Stimulated activated CD4-positive, alpha-beta T cell treated with anti-CD3 and anti-CD28 coated beads, Interleukin-4, amount 100 ng/mL, for 24 hours (primary cell): ENCODE results near the gene SPATA9.
A peak's percentile ranks its signal among the peaks of the same experiment; 100 is the strongest.
"Not testable (repeated sequence)": the region's sequence is repeated elsewhere in the genome, so short reads cannot be mapped to it uniquely, and the experiment has no call there.

Source experiments
- DNase-seq: peaks from one replicate; pipeline ENCODE4 v3.0.0-alpha.2; 2020

Gene SPATA9

DNA sequence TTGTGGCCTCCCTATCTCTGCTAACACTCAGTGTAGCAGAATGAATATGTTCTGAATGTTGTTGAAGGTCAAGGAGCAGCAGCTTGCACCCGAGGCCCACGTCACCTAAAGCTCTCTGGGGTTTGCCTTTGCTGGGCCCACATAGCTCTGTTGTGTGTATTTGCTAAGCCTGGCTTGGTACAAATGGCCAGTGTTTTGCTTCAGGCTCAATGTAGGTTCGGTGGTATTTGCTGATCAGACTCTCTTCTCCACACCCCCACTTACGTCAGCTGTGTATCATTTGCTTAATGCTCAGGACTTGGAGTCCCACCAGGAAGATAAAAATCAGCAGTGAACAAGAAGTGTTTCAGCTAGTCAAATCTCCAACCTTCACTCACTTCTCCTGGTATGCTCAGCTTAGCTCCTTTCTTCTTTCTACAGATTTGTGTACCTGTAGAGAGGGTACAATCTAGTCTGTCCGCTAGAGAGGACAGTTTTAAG lies 41.0 kb downstream of the SPATA9 start:
- no peak for DNase-seq

DNA sequence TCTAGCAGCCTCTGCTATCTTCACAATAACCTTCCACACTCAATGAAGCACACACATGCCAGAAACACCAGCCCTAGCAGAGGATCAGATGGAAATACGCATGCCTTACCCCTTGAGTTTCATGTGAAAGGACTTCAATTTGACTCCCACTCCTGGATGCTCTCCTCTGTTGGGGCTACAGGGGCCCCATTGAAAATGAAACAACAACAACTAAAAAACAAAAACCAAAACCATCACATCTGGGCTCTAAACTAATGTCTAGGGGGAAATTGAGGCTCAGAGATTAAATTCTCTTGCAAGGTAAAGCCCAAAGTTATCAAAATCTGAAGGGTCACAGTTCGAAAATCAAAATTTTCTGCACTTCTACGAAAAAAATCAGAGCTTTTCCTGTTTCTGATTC lies 44.2 kb downstream of the SPATA9 start:
- no peak for DNase-seq

DNA sequence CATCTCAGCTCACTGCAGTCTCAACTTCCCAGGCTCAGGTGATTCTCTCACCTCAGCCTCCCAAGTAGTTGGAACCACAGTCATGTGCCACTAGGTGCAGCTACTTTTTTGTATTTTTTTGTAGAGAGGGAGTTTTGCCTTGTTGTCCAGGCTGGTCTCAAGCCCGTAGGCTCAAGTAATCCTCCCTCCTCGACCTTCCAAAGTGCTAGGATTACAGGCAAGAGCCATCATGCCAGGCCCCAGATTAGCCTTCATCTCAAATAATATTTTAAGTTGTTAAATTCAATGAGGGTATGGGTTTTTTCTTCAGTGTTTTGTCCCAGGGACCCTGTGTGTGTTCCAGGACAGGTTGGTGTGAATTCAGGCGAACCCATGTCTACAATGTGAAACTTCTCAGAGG lies 48.7 kb downstream of the SPATA9 start:
- DNase-seq = no peak

DNA sequence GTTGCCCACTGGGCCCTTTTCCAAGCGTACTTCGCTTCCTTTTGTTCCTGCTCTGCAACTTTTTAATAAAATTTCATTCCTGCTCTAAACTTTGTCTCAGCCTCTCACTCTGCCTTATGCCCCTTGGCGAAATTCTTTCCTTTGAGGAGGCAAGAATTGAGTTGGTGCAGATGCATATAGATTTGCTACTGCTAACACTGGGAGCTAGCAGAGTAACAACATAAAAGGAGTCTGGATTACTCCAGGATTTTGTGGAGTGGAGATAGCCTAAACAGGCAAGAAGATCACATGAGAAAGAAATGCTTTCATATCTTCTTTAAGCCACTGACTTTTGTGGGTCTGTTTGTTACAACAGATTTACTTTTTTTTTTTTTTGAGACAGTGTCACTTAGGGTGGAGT lies 49.1 kb downstream of the SPATA9 start:
- DNase-seq = no peak

DNA sequence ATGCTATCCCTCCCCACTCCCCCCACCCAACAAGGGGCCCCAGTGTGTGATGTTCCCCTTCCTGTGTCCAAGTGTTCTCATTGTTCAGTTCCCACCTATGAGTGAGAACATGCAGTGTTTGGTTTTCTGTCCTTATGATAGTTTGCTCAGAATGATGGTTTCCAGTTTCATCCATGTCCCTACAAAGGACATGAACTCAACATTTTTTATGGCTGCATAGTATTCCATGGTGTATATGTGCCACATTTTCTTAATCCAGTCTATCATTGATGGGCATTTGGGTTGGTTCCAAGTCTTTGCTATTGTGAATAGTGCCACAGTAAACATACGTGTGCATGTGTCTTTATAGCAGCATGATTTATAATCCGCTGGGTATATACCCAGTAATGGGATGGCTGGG lies 49.8 kb downstream of the SPATA9 start:
- not testable (repeated sequence) for DNase-seq

DNA sequence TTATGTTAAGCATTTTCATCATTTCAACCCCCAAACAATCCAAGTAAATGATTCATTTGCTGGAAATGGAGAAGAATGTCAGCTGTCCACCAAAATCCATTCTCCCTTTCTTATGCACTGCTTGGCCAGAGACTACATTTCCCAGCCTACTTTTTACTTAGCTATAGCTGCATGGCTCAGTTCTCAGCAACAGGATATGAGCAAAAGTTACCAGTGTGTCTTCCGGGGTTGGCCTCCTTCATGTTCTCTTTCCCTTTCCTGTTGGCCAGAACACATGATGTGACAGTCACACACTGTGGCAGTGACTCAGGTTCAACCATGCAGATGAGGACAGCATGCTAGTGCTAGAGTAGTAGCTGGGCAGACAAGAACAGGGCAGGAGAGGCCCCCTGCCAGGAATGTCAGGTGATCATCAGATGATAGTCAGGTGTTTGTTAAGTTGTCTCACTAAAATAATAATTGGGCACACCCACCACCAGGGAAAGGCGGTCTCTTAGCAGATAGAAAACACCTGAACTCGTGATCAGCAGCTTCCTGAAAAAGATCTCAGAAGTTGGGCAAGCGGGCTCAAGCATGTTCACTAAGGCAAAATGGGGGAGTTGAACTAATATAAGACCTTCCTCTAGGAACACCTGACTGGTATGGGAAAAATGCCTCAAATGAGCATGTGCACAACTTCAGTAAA lies 50.7 kb downstream of the SPATA9 start:
- peak; percentile 83 for DNase-seq

DNA sequence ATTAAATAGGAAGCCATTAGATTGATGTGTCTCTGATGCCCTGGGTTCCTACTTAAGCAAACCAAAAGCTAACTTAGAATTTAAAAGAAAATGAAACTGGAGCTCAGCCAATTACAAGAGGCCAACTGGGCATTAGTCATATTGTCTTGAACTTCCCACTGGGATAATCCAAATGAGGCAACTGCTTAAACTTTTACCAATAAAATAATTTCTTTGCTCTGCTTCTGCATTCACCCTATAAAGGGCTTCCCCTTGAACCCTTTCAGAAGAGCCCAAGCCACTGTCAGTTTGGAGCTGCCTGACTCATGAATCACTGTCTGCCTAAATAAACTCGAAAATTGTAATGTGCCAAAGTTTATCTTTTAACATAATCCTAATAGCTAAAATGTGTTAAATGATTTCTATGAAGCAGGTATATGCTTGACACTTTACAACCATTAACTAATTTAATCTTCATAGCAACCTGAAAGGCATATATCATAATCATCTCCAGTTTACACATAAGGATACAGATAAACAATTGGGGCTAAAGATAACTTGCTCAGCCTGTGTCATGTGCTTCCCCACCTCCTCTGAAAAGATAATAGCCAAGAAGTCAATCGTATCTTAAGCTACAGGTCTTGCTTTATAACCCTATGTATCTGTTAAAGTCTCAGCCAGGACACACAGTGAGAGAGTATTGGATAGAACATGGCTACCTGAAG lies 51.4 kb downstream of the SPATA9 start:
- no peak for DNase-seq

DNA sequence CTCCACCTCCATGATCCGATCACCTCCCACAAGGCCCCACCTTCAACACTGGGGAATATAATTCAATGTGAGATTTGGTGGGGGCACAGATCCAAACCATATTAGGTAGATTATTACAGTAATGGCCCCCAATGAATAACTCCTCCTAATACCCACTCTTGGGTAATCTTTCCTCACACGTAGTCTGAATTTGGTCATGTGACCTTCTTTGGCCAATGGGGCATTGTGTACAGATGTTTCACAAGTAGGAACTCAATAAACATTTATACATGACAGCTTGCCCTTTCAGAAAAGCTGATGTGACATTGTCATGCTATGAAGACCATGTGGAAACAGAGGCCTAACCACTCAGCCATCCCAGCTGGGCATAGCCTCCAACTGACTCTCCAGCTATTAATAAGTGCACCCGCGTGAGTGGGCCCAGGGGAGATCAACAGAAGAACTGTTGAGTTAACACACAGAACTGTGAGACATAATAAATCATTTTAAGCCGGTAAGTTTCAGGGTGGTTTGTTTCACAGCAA lies 52.3 kb downstream of the SPATA9 start:
- no peak for DNase-seq

DNA sequence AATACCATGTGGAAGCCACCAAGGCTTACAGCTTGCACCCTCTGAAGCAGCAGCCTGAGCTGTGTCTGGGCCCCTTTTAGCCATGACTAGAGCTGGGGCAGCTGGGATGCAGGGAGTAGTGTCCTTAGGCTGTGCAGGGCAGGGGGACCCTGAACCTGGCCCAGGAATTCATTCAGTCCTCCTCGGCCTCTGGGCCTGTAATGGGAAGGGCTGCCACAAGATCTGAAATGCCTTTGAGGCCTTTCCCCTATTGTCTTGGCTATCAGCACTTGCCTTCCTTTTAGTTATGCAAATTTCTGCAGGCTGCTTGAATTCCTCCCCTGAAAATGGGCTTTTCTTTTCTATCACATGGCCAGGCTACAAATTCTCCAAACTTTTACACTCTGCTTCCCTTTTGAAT lies 53.9 kb downstream of the SPATA9 start:
- no peak for DNase-seq

DNA sequence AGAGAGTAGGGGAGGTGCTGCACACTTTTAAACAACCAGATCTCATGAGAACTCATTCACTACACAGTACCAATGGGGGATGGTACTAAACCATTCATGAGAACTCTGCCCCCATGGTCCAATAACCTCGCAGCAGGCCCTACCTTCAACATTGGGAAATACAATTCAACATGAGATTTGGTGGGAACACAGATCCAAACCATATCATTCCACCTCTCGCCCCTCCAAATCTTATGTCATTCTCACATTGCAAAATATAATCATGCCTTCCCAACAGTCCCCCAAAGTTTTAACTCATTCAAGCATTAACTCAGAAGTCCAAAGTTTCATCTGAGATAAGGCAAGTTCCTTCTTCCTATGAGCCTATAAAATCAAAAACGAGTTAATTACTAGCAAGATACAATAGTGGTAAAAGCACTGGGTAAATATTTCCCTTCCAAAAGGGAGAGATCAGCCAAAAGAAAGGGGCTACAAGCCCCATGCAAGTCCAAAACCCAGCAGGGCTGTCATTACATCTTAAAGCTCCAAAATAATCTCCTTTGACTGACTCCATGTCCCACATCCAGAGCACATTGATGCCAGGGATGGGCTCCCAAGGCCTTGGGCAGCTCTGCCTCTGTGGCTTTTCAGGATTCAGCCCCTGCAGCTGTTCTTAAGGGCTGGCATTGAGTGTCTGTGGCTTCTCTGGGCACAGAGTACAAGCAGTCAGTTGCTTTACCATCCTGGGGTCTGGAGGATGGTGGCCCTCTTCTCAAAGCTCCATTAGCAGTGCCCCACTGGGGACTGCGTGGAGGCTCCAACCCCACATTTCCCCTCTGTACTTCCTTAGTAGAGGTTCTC lies 54.6 kb downstream of the SPATA9 start:
- DNase-seq = no peak

DNA sequence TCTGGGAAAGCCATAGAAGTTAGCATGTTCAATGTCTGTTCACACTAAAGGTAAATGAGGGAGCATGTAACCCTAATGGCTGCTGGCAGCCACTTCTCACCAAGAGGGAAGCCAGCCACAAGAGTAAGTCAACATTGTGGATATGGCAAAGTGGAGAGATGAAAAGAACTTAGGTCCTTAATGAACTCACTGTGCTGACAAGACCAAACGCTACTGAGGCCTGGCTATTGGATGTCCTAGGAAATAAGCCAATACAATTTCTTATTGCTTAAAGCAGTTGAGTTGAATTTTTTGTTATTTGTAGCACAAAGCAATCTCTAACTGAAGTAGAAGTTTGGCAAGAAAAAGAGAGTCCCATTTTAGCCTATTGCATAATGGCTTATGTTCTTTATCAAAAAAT lies 56.1 kb downstream of the SPATA9 start:
- DNase-seq = no peak

DNA sequence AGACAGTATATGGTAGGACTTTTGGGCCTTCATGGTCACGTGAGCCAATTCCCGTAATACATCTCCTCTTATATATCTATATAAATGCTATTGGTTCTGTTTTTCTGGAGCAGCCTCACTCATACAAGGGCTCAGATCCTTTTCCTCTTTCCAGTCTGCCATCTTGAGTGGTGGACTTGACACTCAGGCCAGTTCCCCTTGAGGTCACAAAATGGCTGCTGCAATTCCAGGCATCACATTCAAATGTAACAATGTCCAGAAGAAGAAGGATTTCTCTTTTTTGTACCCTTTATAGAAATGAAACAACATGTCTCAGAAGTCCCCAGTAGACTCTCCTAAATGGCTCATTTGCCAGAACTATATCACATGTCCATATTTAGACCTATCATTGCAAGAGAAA lies 58.4 kb downstream of the SPATA9 start:
- no peak for DNase-seq

DNA sequence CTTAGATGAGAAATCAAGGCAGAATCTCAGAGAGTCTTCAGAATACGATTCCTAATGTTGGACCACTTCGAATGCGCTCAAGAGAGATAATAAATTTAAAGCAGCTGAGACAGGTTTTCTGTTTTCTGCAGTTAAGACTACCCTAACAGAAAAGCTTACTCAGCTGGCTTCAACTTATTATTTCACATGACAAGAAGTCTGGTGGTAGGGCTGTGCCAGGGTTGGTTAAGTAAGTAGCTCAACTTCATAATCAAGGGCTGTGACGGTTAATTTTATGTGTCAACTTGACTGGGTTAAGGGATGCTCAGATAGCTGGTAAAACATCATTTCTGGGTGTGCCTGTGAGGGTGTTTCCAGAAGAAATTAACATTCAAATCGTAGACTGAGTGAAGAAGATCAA lies 59.1 kb downstream of the SPATA9 start:
- DNase-seq = no peak

DNA sequence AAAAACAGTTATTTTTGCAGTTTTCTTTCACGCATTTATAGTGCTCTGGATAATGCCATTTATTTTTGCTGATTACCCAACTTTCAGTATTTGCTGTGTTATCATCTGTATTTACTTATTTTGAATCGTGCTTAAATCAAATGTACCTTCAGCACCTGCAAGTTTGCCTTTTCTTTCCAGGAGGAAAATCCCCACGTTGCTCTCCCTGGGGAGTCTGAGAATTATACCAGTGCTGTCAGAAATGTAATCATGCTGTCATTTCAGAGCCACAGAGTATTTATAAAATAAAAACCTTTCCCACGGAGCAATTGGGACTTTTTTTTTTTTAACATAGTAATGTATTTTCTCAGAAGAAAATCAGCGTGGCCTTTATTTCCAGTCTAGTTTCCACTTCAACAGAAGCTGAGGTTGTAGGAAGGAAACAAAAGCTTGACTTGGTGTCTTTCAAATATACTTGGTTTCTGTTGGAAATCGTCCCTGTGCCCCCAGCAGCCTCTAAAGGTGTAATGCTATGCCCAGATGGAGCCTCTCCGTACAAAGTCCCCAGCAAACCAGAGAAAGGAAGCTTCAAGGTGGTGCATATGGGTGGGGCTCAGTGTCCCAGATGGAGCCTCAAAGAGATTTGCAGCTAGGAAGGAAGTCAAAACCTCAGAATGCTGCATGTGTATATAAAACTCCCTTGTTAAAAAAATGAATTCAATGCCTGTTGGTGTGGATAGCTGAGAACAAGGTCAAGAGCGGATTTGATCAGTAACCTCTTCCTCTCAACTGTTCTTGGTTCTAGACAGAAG lies 60.8 kb downstream of the SPATA9 start:
- DNase-seq = peak; percentile 10

DNA sequence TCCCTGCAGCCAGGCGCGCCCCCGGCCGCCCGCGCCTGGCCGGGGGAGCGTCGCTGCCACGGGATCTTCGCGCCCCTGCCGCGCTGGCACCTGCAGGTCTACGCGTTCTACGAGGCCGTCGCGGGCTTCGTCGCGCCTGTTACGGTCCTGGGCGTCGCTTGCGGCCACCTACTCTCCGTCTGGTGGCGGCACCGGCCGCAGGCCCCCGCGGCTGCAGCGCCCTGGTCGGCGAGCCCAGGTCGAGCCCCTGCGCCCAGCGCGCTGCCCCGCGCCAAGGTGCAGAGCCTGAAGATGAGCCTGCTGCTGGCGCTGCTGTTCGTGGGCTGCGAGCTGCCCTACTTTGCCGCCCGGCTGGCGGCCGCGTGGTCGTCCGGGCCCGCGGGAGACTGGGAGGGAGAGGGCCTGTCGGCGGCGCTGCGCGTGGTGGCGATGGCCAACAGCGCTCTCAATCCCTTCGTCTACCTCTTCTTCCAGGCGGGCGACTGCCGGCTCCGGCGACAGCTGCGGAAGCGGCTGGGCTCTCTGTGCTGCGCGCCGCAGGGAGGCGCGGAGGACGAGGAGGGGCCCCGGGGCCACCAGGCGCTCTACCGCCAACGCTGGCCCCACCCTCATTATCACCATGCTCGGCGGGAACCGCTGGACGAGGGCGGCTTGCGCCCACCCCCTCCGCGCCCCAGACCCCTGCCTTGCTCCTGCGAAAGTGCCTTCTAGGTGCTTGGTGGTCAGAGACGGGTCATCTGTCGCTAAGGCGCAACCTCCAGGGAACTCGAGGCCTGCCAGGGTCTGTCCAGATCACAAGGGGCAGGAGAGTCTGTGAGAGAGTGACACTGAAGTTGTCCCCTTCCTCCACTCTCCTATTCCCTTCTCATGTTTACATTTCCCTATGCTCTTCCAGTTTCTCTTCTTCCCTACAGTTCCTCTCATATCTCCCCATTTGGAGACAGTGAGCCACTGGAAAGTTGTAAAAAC lies 61.6 kb downstream of the SPATA9 start:
- peak; percentile 40 for DNase-seq

DNA sequence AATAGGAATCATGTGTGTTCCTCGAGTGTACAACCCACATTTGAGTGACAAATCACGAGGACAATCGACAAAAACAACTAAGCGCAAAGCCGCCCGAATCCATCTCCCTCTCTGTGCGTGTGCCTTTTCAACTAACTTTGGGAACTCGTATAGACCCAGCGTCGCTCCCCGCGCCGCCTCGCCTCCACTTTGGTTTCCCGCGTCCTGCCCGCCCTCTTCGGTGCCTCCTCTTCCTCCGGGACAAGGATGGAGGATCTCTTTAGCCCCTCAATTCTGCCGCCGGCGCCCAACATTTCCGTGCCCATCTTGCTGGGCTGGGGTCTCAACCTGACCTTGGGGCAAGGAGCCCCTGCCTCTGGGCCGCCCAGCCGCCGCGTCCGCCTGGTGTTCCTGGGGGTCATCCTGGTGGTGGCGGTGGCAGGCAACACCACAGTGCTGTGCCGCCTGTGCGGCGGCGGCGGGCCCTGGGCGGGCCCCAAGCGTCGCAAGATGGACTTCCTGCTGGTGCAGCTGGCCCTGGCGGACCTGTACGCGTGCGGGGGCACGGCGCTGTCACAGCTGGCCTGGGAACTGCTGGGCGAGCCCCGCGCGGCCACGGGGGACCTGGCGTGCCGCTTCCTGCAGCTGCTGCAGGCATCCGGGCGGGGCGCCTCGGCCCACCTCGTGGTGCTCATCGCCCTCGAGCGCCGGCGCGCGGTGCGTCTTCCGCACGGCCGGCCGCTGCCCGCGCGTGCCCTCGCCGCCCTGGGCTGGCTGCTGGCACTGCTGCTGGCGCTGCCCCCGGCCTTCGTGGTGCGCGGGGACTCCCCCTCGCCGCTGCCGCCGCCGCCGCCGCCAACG lies 62.5 kb downstream of the SPATA9 start, which contains the start of gene GPR150:
GPR150 (plus strand) TSS at position 58 of the 840 bp plus-strand sequence; CDS start at position 247, 189 bp downstream.
- peak; percentile 64 for DNase-seq

DNA sequence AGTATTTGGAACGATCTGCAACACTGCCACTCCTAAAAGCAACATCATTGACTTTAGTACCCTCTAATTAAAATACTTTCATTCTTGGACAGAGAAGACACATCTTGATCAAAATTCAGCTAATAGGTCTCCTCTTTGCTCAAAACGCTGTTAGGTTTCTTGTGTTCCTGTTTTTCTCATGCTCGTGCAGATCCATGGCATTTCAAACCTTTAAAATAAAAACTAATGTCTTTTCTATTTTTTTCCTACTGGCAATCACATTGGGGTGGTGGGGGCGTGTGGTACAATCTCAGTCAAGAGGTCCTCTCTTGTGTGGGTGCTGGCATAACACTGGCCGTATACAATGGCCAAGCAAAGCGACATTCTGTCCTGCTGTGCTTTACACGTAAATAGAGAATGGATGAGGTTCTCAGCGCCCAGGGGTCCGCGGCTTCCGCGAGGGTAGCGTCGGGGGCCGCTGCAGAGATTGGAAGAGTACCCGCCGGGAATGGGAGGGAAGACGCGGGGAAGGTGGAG lies 63.2 kb downstream of the SPATA9 start:
- no peak for DNase-seq

DNA sequence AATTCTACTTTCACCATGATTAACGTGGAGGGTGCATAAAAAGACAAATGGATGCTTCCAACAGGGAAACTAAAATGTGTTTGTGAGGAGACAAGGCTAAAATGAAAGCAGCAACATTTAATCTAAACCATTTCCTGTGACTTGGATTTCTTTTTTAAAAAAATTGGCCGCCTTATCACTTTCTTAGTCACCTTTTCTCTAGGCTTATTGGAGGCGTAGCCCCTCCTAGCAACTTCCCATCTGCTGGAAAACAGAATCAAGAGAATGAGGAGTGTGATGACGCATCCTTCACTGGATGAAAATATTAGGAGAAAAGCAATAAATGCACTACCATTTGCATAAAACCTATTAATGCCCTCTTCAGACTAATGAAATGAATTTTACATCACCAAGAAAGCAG lies 63.7 kb downstream of the SPATA9 start:
- DNase-seq = no peak

DNA sequence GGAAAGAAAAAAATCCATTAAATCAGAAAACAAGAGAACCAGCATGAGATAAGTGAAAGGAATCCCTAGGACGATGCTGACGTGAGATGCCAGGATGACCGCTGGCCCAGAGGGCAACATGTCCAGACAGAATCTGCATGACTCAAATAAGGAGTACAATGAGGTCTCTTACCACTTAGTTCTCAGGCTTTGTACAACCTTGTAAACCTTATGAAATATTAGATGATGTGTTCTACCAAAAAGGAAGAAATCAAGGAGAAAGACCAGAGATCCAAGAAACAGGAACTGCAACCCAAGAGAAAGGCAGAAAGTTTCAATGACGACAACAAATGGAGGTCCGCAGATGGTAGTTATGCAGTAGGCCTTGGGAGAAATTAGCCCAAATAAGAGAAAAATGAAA lies 65.7 kb downstream of the SPATA9 start:
- DNase-seq = no peak

DNA sequence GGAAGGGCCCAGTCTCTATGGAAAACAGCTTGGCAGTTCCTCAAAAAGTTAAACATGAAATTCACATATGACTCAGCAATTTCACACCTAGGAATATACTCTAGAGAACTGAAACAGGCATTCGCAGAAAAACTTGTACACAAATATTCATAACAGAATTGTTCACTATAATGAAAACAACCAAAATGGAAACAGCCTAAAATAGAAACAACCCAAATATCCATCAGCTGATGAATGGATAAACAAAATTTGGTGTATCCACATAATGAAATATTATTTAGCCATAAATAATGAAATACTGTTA lies 67.7 kb downstream of the SPATA9 start:
- no peak for DNase-seq
